ENCODE results near the gene PRPF8. TPM values are rescaled to one million over a fixed set of nuclear protein-coding genes. Genes with fewer than 3 reads are reported as not detected.
A peak's percentile ranks its signal among the peaks of the same experiment; 100 is the strongest.

Gene PRPF8
- total and polyA plus RNA-seq, 7 donors: 25.9 to 155 (median 115) TPM

DNA sequence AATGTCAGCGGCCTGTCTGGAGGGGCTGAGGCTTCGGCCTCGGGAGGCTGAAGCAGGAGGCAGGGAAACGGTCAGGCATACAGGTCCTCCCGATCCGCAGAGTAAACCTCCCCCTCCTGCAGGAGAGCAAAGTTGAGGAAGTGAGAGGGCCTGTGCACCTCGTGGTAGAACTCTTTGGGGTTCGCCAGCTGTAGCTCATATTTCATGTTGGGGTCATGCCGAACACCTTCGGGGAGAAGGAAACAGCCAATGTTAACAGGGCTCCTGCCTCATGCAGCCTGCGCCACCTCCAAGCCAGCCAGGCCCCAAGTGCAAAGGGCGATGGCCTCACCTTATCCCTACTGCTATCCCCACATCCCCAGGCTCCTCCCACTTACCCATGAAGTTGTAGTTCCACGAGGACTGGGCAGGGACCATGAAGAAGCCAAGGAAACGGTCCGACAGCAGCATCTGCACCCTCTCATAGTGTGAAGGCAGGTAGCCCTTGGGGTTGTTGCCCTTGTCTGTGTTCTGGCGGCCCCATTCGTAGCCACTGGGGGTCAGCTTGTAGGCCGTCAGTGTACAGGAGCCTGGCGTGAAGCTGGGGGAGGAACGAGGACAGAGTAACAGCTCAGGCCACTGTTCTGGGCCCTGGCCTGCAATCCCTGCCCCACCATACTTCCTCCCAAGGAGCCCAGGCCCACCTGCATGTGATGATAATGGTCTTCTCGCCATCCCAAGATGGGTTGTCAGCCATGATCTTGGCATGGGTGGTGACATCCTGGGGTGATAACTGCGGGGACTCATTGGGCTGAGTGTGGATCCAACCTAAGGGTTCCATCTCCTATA, 33.7 kb downstream of the PRPF8 start:
- intact Hi-C loops (cut with DNase I): no loop called here
- peak overlapping the region; percentile 100 for H3K27ac ChIP-seq

DNA sequence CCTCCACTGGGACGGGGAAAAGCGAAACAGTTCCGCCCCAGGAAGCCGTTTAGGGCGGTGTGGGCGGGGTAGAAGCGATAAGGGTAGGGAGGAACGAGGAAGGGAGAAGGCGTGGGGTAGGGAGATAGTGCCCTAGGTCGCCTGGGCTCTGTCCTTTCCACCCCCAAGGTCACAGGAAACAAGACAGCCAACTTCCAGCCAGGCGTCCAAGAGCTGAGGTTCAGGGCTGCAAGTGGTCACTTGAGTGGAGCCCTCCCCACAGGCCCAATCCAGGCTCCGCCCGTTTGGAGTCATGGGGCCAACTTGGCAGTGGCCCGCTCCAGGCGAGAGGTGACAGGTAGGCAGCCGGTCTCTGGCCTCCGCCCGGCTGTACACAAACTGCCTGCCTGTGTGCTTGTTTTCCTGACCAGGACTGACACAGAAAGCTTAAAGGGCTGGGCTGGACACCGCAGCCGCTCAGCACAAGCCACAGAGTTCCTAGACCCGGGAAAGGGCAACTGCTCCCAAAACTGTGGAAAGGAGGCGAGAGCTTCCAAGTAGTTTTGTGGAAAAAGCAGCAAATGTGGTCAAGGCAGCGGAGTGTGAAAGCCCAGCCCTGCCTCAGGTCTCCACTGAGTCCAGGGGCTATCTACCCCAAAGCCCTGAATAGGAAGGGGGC, 34.7 kb downstream of the PRPF8 start, which contains the start of gene RILP:
TSS of gene RILP (minus strand) at position 23 of the 658 bp plus-strand sequence. CDS start 62 bp downstream, outside the sequence.
- peak in 3 of 4 donors; percentile 47 to 71 (median 60) for TF ChIP-seq POLR2AphosphoS5 (IDR thresholded peaks at IDR 0.05)
- TF ChIP-seq, protein P1, sequence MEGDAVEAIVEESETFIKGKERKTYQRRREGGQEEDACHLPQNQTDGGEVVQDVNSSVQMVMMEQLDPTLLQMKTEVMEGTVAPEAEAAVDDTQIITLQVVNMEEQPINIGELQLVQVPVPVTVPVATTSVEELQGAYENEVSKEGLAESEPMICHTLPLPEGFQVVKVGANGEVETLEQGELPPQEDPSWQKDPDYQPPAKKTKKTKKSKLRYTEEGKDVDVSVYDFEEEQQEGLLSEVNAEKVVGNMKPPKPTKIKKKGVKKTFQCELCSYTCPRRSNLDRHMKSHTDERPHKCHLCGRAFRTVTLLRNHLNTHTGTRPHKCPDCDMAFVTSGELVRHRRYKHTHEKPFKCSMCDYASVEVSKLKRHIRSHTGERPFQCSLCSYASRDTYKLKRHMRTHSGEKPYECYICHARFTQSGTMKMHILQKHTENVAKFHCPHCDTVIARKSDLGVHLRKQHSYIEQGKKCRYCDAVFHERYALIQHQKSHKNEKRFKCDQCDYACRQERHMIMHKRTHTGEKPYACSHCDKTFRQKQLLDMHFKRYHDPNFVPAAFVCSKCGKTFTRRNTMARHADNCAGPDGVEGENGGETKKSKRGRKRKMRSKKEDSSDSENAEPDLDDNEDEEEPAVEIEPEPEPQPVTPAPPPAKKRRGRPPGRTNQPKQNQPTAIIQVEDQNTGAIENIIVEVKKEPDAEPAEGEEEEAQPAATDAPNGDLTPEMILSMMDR (IDR thresholded peaks at IDR 0.05): no peak
- peak in 1 of 2 donors; percentile 29 for TF ChIP-seq POLR2A (IDR thresholded peaks at IDR 0.05)
- intact Hi-C loops (cut with DNase I): loop anchor here (1.0 to 5.0 kb wide), 4 partner anchors 34 to 383 kb away; partner anchors contain the start of gene PRPF8
- WGBS, 2 donors: 11 to 26% methylated on average over 23 of the region's 23 CpGs

More for the DNA sequence above, 33.7 kb downstream of the PRPF8 start:
- Histone ChIP-seq H3K4me1 (peaks cover 0 to 42% (median 37%) of the 10 kb centered on the region in 4 donors), H3K36me3 (peaks cover 55 to 58% (median 57%) of the 10 kb centered on the region in 4 donors), H3K27me3 (no peaks in the 10 kb centered on the region), H3K4me3 (no peak overlapping the region), H3K9me3 (no peaks in the 10 kb centered on the region)
- TF ChIP-seq, protein P1 (IDR thresholded peaks at IDR 0.05): no peak
- TF ChIP-seq POLR2A (IDR thresholded peaks at IDR 0.05): no peak
- no peak for TF ChIP-seq EP300 (IDR thresholded peaks at IDR 0.05)
- TF ChIP-seq POLR2AphosphoS5 (IDR thresholded peaks at IDR 0.05): no peak
- no peak for DNase-seq
- WGBS, 2 donors: 49 to 74% methylated on average over 22 of the region's 22 CpGs

DNA sequence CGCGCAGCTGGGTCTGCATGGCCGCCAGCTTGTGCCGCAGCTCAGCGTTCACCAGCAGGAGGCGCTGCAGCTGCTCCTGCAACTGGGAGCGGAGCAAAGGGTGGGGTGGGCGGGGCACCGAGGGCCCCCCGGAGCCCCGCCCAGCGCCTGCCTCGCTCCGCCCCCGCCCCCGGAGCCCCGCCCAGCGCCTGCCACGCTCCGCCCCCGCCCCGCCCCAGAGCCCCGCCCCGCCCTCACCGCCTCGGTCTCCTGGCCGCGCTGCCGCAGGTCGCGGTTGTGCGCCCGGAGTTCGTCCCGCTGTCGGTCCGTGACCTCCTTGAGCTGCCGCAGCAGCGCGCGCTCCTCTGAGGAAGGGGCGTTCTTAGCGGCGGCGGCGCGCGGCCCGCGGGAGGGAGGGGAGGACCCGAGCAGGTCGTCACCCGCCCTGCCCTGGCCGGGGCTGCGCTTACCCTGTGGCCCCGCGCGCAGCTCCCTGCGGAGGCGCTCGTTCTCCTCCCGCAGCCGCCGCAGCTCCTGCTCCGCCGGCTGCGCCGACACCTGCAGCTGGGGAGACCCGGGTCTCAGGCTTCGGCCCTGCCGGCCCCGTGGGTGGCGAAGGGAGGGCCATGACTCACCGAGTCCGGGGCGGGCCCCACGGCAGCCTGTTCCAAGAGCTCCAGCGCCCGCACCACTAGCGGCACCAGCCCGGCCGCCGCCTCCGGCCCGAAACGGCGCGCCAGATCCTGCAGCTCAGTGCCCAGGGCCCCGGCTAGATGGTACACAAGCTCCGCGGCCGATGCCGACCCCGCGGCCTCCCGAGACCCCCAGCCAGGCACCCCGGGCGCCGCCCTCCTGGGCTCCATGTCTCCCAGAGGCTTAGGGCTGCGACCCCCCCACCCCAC, 35.5 kb downstream of the PRPF8 start:
- DNase-seq: peak; percentile 97
- Histone ChIP-seq H3K27ac (peak overlapping the region; percentile 100), H3K36me3 (peaks cover 37 to 41% (median 39%) of the 10 kb centered on the region in 4 donors), H3K4me3 (peak overlapping the region; percentile 58 to 89 (median 84)), H3K4me1 (peaks cover 0 to 46% (median 40%) of the 10 kb centered on the region in 4 donors), H3K9me3 (no peaks in the 10 kb centered on the region), H3K27me3 (no peaks in the 10 kb centered on the region)
- 0 to 1% methylated on average over 100 of the region's 100 CpGs for WGBS, 2 donors
- no peak for TF ChIP-seq EP300 (IDR thresholded peaks at IDR 0.05)
- TF ChIP-seq, protein P1 (IDR thresholded peaks at IDR 0.05): peak in 2 of 4 experiments; percentile 46 to 94
- TF ChIP-seq POLR2A (IDR thresholded peaks at IDR 0.05): peak in 1 of 2 donors; percentile 45
- TF ChIP-seq POLR2AphosphoS5 (IDR thresholded peaks at IDR 0.05): peak; percentile 67 to 90 (median 80)
- intact Hi-C loops (cut with DNase I): loop anchor here (1.0 to 5.0 kb wide), 5 partner anchors 35 to 382 kb away; partner anchors contain the start of gene PRPF8

More for the DNA sequence above, 34.7 kb downstream of the PRPF8 start, which contains the start of gene RILP:
- H3K4me1 ChIP-seq: peaks cover 0 to 44% (median 39%) of the 10 kb centered on the region in 4 donors
- no peaks in the 10 kb centered on the region for H3K27me3 ChIP-seq
- H3K27ac ChIP-seq: peak within 1 kb of the TSS; percentile 100
- no peaks in the 10 kb centered on the region for H3K9me3 ChIP-seq
- H3K4me3 ChIP-seq: peak within 1 kb of the TSS; percentile 58 to 89 (median 84)
- DNase-seq: peak; percentile 91
- H3K36me3 ChIP-seq: peaks cover 45 to 49% (median 47%) of the 10 kb centered on the region in 4 donors
